NCI-H187 treated with DMSO at 0.1 percent for 48 hours (cell line): ENCODE measurements around the gene DPP6.

ENCODE experiments used
- DNase-seq: peaks from one replicate; lab custom pipeline; 2025; lab: John Stamatoyannopoulos, UW

The DPP6 gene

DNA sequence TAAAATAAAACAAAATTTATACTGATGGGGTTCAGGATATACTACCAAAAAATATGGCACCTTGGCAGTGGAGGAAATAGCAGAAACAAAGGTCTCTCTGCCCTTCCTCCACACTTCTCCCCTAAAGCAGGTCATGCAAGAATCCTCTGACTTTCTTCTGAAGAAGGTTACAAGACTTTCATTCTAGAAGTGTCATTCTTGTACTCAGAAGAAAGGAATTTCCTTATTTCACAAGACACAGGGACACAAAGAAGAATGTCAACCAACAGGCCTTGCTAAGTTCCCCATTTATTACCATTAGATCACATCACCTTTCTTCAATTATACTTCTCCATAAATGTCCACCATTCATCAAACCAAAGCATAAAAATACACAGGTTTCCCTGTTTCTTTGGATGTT lies 480.6 kb downstream of the DPP6 start:
- no peak for DNase-seq

- DNase-seq = no peak
Measured at GRCh38 chr7:154540596-154540995, 488.4 kb downstream of the DPP6 start.

GRCh38 chr7:154541606-154542005 lies 489.4 kb downstream of the DPP6 start:
- no peak for DNase-seq

DNA sequence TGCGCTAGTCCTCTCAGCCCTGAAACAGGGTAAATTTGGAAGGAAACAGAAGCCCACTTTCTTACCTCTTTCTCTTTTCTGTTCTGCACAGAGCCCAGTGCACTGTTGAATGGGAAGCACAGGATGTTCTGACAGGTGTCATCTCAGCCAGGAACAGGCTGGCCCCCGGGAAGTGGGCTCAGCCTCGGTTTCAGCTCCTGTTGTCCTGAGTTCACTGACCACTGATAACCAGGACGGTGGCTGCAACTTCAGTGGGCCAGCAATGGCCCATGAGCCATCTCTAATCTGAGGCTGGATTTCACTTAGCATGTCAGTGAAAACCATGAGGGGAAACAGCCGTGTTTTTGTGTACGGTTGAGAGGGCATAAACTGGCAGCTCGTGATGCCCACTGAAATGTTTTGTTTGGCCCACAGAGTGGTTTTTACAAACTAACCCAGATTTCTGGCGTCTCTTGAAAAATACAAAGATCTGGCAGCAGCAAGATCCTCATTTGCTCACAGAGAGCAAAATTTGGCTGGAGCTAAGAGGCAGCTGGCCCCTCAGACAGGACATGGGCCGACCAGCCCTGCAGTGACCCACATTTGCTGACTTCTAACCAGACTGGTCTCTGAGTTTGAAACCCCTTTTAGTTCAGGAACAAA lies 494.9 kb downstream of the DPP6 start:
- DNase-seq = no peak

DNA sequence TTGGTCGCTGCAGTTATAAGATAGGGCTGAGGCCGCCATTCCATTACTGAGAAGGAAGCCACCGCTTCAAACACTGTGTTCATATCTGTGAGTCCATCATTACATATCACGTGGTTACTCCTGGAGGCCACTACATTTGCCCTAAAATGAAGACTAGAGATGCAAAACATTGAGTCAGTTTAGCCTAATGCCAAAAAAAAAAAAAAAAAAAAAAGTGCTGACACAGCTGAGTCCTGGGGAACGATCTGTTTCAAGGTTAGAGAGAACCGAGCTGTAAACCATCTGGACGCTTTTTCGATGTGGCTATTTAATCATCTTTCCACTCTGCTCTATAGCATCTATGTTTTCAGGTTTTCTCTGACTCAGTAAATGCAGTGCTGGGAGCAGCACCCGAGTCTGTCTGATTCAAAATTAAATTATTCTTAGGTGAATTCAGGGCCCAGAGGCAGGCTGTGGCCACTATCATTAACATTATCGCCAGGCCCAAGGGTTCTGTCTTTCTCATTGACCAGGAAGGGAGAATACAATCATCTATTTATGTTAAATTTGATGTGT lies 501.6 kb downstream of the DPP6 start:
- no peak for DNase-seq

- no peak for DNase-seq
Measured at GRCh38 chr7:154559454-154559853, 507.3 kb downstream of the DPP6 start.

DNA sequence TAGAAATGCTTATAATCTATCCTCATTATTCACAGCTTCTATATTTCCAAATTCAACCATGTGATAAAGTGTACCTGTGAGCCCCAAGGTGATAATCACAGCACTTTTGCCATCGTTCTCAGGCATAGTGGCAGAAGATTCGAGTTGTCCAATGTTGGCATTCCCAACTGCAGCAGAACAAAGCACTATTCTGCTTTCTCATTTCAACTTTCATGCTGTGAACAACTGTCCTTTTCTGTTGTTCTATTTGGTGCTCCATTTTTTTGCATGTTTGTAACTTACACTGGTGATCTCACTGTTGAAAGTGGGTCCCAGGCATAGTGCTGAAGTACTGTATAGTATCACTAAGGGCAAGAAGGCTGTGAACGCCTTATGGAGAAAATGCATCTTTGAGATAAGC lies 512.5 kb downstream of the DPP6 start:
- DNase-seq = no peak

- DNase-seq = no peak
Measured at GRCh38 chr7:154566877-154567276, 514.7 kb downstream of the DPP6 start.

- no peak for DNase-seq
Measured at GRCh38 chr7:154568346-154568745, 516.1 kb downstream of the DPP6 start.

DNA sequence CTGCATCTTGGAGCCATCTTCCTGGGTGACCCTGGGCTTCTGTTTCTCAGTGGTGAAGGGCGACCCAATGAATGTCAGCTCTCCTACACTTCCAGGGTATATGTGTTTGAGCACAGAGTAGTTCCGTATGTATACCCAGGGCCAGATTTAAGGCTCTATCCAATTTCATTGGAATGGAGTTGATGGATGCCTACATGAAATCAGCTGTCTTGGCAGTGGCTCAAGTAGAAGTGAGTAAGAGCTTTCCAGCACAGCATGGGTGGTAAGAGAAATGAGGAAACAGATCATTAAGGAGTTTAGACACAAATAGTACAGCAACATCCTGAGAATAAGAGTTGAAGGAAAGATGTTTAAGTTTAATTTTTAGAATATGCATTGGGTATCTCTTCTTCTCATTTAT lies 517.7 kb downstream of the DPP6 start:
- no peak for DNase-seq

DNA sequence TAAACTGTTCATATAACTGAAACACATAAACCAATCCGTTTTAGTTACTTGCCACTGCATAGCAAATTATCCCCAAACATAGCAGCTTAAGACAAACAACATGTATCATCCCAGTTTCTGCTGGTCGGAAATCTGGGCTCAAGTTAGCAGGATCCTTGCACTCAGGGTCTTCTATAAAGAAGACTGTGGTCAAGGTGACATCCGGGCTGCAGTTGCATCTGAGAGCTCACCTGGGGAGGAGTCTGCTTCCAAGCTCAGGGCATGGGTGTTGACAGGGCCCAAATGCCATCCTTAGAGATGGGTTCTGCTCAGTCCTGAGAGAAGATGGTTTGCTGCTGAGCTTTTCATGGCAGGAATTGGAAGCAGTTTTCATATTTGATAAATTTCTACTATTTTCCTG lies 519.6 kb downstream of the DPP6 start:
- DNase-seq = no peak

DNA sequence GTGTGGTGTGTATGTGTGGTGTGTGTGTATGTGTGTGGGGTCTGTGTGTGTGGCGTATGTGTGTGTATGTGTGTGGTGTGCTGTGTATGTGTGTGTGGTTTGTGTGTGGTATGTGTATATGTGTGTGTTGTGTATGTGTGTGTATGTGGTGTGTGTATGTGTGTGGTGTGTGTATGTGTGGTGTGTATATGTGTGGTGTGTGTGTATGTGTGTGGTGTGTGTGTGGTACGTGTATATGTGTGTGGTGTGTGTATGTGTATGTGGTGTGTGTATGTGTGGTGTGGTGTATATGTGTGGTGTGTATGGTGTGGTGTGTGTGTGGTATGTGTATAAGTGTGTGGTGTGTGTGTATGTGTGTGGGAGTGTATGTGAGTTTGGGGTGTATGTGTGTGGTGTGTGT lies 522.0 kb downstream of the DPP6 start:
- no peak for DNase-seq

- DNase-seq = no peak
Measured at GRCh38 chr7:154575497-154575896, 523.3 kb downstream of the DPP6 start.

GRCh38 chr7:154576604-154577003 lies 524.4 kb downstream of the DPP6 start:
- DNase-seq = no peak

DNA sequence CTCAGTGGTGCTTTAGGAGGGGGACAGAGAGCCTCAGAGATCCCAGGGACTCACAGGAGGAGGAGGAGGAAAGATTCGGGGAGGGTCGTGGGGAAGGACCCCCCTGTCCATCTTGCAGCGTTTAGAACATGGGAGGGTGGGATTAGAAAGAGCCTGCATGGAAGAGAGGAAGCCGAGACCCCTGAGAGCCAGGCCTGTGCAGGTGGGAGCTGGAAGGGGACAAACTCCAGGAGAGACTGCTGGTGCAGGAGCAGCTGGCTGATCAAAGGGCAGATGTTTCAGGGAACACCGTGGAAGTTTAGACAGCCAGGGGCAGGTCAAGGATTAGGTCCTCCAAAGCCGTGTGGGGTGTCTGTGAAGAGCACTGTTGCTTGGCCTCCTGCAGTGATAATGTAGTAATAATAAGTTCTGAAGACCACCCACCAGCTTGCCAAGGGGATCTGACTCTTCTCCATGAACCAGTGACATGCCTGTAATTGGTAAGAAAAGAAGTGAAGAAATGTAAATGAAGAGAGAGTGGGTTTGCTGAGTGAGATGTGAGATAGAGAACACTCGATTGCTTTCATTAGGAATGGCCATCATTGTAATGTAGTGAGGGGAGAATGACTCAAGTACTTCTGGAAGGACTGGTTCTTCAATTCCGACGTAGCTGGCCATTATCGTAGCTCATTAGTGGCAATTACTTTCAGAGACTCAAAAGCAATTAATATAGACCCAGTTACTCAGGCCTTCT lies 525.1 kb downstream of the DPP6 start:
- DNase-seq = no peak

GRCh38 chr7:154578336-154578735 lies 526.1 kb downstream of the DPP6 start:
- DNase-seq = no peak

DNA sequence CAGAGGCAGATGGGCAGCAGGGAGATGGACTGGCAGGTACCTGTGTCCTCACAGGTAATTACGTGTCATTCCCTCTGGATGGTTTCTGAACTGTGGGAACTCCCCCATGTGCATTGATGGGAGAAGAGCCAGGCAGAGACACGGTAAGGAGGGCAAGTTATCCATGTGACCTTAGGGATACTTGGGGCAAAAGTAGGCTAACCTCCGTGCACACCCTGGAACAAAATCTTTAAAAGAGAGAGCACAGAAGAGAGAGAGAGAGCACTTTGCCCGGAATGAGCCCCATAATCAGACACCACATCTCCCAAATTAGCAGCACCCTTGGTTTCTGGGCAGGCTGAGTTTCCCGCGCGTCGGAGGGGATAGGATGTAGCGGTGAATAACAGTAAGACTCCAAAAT lies 527.5 kb downstream of the DPP6 start:
- DNase-seq = no peak

DNA sequence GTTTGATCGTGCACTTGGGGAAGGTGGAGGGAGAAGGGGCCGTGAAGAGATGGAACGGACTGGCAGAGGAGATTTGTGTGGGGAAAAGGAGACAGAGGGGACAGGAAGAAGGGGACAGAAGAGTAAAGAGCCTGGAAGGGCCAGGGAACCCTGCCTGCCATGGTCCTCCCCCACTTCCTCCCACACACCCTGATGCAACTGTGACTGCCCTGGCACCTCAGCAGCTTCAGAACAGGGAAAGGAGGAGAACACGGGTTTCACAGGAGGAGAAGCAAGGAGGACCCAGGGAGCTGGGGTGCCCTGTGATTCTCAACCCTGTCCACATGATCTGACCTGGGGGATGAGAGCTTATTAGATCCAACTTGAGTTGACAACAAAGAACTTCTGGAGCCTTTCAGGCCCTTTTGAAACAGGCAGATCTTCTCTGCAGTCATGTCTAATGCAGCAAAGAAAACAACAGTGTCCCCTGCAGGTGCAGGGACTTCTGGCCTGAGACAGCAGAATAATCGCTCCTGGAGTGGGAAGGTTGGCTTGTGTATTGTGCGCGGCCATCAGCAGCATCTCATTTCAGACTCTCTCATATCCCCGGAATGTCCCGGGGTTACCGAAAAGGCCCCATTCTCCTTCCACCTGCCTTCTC lies 529.2 kb downstream of the DPP6 start:
- DNase-seq = no peak

GRCh38 chr7:154583454-154583853 lies 531.3 kb downstream of the DPP6 start:
- no peak for DNase-seq

DNA sequence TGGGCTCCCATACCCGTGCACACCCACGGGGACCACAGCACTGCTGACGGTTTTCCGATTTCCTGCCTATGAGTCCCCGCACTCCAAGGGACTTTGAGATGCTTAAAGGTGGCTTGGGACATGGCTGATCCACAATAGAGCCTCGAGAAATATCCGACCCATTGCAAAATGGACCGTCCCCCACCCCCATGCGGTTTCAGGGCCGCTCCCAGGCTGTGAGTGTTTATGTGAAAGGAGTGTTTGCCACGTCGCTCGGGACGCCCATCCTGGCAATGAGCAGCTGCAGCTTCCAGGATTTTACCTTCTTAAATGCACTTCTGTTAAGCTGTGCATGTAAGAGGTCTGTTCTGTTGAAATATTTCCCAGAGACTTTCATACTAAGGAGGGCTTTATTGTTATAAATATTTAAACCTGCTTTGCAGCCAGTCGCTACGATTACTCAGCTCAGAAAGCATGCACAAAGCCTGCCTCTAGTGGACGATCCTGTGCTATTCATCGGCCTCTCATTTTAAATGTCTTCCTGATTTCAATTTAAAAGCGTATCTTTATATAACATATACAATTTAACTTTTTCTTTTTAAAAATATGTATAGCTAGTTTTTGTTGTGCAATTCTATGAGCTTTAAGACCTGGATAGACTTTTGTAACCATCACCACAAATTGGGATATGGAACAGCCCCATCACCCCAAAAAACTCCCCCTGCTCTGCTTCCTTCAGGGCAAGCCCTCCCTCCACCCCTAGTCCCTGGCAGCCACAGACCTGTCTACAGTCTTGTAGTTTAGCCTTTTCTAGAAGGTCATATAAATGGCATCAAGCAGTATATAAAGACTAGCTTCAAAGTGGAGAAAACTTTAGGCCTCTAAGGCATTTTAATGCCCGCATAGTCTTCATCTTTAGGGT lies 532.4 kb downstream of the DPP6 start:
- no peak for DNase-seq

DNA sequence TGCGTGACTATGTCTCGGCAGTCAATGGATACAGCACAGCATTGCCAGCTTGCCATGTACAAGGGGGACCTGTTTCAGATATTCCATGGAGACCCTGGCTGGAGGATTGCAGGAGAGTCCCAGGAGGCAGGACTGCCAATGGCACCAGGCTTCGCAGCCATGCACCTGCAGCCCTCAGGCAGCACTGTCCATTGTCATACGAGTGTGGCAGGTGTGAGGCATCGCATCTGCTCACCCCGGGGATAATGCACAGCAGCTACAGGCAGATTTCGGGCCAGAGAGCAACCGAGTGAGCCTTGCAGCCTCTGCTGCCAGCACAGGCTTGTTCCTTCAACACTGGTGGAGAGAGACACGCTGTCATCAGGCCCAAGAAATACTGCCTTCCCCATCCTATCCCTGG lies 535.6 kb downstream of the DPP6 start:
- DNase-seq = no peak

- no peak for DNase-seq
Measured at GRCh38 chr7:154591544-154591943, 539.3 kb downstream of the DPP6 start.
